ENCODE measurements around the gene GRHL3.

Gene GRHL3

GRCh38 chr1:24366707-24367106, 47.5 kb downstream of the GRHL3 start:
- in situ Hi-C loops (cut with MboI; ENCODE audit: low sequenced_read_pairs), result no loop called here

DNA sequence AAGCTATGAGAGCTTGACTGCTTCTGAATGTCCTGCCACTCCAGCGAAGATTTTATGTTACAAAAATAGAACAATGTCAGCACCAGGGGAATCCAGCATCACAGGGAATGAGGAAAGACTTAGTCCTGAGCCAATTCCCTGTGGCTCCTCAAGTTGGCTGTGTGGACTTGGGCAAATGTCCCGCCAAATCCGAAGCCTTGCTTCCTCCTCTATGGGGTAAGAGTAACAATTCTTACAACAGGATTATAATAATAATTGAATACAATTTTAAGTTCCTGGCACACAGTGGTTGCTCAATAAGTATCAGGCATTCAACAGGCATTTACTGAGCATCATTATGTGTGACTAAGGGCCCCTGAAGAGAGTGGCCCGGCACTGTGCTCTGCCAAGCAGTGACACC, 50.0 kb downstream of the GRHL3 start:
- in situ Hi-C loops (cut with MboI; ENCODE audit: low sequenced_read_pairs), result no loop called here

- in situ Hi-C loops (cut with MboI; ENCODE audit: low sequenced_read_pairs), result no loop called here
These were observed 50.6 kb downstream of the GRHL3 start for GRCh38 chr1:24369801-24370200.

DNA sequence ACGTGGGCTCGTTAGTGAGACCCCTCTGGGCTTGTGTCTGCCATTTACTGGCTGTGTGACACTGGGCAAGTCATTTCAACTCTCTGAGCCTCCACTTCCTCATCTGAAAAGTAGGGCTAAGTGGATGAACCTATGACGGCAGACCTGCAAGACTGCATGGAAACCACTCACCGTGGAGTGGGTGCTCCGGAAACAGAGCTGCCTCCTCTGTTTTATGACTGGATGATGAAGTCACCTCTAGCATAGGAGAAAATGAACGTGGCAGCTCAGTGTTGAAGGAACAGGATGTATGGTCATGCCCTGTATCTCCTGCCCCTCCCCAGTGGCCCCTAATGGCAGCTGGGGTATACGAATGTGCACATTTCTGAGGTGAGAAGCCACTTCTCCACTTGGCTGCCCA, 53.9 kb downstream of the GRHL3 start:
- in situ Hi-C loops (cut with MboI; ENCODE audit: low sequenced_read_pairs), result no loop called here

DNA sequence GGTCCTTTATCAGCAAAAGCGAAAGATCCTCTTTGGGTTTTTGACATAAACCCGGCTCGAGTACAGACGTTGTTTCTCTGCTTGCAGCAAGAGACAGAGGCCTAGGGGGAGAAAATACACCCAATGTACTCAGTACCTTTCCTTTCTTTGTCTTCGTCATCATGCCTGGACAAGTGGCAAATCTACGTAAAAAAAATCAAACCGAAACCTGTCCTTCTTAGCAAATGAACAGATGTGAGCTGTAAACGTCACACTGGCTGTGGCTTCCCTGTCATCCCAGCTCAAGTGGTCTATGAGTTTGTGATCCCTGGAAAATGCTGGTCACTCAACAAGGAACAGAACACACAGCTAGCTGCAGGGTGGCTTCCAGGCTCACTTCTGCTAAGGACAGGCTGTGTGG, 54.6 kb downstream of the GRHL3 start:
- in situ Hi-C loops (cut with MboI; ENCODE audit: low sequenced_read_pairs), result no loop called here

DNA sequence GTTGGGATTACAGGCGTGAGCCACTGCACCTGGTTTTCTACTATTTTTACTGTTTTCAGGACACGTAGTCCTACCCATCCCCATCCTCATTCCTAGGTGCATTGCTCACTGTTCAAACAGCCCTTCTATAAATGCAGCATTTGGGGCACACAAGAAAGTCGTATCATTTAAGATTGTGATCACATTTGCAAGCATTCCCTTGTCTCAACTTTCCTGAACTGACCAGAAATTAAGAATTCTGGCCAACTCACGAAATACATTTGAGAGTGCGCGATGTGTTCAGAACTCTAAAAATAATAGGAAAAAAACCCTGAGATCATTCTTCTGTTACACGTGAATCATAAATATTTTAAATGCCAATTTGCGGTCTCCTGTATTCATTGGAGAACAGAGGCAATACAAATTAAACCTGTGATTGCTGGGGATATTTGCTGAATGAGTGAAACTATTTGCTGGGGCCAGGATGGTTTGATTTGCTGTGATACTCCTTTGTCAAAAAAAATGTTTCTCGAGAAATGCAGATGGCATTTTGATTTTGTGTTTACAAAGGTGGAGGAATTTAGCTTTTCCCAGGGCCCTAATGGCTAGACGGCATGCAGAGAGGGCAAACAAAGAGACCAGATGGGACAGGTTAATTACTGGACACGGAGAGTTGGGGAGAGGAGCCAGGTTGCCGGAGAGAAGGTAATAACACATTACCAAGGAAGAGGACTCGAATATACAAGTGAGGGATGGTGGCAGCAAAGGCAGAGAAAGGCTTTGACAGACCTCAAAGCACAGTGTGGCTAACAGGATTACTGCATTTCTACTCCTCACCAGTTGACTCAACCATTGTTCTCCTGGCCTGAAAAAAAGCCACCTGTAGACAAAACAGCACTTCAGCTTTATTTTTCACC, 56.0 kb downstream of the GRHL3 start:
- in situ Hi-C loops (cut with MboI; ENCODE audit: low sequenced_read_pairs), result loop anchor here (25.0 kb wide), 1 partner anchor 288 kb away; no protein-coding TSS in a partner anchor

DNA sequence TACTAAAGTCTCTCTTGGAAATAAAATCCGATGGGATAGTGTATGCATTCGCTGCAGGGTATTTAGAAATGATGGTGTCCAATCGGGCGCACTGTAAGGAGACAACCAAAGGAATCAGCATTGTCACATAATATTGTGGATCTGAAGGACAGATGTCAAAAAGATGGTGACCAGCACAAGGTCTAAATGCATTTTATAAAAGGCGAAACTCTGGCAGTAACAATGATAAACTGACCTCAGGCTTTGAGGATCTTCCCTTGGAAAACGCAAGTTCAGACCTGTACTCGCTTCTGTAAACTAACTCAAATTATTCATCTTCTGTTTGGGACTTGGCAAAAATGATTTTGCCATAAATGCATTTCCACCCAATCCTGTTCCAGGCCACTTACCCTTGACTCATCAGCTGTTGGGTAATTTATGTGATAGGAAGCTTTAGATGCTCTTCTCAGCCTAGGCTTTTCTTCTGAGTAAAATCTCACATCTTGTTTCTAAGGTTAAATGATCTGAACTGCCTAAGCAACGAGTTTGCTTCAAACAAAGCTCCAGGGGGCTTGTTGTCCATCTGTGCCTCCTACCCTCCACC, 60.7 kb downstream of the GRHL3 start:
- in situ Hi-C loops (cut with MboI; ENCODE audit: low sequenced_read_pairs), result loop anchor here (25.0 kb wide), 1 partner anchor 293 kb away; no protein-coding TSS in a partner anchor

DNA sequence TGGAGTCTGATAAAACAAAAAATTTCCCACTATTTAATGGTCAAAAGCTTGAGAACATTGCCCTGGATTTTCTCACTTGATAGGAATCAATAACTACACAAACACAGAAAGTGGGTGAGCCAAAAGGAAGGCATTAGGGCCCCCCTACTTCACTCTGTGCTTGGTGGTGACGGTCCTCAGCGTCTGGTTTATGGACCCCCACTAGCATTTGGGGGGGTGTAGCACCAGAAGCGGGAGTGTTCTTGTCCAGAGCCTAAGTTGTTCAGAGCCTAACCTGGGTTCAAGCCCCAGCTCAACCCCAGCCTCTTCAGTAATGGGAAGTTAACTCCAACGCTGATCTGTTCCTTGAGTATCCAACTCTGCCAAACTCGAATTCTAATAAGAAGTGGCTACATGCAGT, 61.4 kb downstream of the GRHL3 start:
- in situ Hi-C loops (cut with MboI; ENCODE audit: low sequenced_read_pairs), result loop anchor here (25.0 kb wide), 1 partner anchor 293 kb away; no protein-coding TSS in a partner anchor

DNA sequence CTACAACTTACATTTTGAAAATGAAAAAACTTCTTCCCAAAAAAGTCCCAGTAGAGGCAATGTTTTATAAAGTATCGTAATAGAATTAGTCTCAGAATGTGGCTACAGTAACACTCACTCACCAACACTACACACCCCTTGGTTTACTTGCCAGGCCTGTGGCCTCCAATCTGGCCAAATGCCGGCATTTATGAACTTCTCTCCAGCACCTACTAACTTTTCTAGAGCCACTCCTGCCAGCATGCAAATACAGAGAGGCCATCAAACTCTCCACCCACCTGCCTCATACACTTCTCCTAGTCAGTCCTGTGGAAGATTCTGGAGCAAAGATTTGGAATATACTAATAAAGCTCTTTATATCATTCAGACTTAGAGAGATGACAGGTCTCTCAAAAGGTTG, 62.1 kb downstream of the GRHL3 start:
- in situ Hi-C loops (cut with MboI; ENCODE audit: low sequenced_read_pairs), result loop anchor here (25.0 kb wide), 1 partner anchor 294 kb away; no protein-coding TSS in a partner anchor

DNA sequence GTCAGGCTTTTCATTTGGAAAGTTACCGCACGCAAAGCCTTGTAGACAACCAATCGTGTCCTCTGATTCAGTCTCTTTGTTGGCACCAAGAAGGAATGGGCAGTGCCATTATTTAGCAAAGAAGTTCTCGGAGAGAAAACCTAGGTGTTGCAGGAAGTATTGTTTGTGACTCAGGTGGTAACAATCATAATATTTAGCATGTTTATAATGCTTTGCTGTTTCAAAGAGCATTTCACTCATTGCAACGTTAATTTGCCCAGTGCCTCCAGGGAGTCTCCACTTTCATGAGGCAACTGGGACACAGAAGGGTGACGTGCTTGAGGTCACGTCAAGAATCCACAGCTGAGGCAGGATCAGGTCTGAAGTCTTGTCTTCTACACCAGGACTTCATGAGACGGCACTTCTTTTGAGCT, 63.0 kb downstream of the GRHL3 start:
- in situ Hi-C loops (cut with MboI; ENCODE audit: low sequenced_read_pairs), result loop anchor here (25.0 kb wide), 1 partner anchor 295 kb away; no protein-coding TSS in a partner anchor

GRCh38 chr1:24383381-24383940, 64.3 kb downstream of the GRHL3 start:
- in situ Hi-C loops (cut with MboI; ENCODE audit: low sequenced_read_pairs), result loop anchor here (25.0 kb wide), 1 partner anchor 296 kb away; no protein-coding TSS in a partner anchor

- in situ Hi-C loops (cut with MboI; ENCODE audit: low sequenced_read_pairs), result loop anchor here (25.0 kb wide), 1 partner anchor 297 kb away; no protein-coding TSS in a partner anchor
These were observed 65.3 kb downstream of the GRHL3 start for GRCh38 chr1:24384251-24385090.

DNA sequence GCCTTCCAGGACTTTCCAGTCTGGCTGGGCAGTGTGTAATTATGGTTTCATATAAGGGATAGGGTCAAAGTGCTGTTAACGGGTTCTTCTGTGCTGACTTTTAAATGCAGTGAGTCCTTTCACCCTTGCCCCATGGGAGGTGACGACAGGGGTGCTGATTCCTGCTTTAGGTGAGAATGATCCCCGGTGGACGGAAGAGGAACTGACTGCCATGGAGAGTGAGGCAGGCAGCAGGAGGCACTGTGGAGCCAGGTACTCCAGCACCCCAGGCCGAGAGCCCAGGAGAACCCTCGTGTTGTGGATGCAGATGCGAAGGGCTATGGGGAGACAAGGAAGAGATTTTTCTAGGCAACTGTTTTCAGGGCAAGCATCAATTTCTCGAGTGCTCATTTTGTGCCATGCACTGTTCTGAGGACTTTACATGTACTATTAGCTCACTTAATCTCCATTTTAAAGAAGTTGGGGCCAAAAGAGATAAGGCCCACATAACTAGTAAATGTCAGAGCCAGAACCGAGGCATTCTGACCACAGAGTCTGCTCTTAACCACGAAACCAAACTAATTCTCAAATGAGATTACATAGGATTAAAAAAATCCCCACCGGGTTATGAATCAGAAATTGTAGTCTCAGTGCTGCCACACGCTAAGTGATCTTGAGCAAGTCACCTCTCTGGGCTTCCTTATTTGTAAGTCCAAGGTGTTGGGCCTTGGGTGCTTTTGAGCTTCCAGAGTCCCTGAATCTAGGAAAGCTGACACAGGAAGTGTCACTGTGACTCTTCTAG, 66.2 kb downstream of the GRHL3 start:
- in situ Hi-C loops (cut with MboI; ENCODE audit: low sequenced_read_pairs), result loop anchor here (25.0 kb wide), 1 partner anchor 298 kb away; no protein-coding TSS in a partner anchor

GRCh38 chr1:24386241-24386640, 67.1 kb downstream of the GRHL3 start:
- in situ Hi-C loops (cut with MboI; ENCODE audit: low sequenced_read_pairs), result loop anchor here (25.0 kb wide), 1 partner anchor 299 kb away; no protein-coding TSS in a partner anchor

GRCh38 chr1:24386931-24387330, 67.8 kb downstream of the GRHL3 start:
- in situ Hi-C loops (cut with MboI; ENCODE audit: low sequenced_read_pairs), result loop anchor here (25.0 kb wide), 1 partner anchor 300 kb away; no protein-coding TSS in a partner anchor

DNA sequence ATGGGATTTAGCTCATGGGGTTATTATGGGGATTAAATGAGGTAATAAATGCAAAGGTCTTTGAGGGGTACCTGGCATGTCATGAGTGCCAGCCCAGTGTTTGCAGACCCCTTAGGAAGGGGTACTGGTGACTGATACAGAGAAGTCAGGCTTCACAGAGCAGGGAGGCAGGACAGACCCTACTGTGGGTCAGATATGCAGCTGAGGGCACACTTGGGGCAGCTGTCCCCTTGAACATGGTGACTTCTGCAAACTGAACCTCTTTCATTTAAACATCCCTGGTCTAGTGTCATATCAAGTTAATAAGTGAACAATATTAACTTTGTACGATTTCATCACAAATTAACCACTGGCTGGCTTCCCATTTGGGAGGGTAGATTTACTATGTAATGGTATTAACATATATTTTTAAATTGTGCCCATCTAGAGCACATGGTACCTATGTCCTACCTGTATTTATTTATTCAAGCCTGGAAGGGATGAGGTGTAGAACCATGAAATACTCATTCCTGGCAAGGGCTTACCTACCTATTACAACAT, 68.5 kb downstream of the GRHL3 start:
- in situ Hi-C loops (cut with MboI; ENCODE audit: low sequenced_read_pairs), result loop anchor here (25.0 kb wide), 1 partner anchor 300 kb away; no protein-coding TSS in a partner anchor

GRCh38 chr1:24388331-24388885, 69.3 kb downstream of the GRHL3 start:
- in situ Hi-C loops (cut with MboI; ENCODE audit: low sequenced_read_pairs), result loop anchor here (25.0 kb wide), 1 partner anchor 301 kb away; no protein-coding TSS in a partner anchor

DNA sequence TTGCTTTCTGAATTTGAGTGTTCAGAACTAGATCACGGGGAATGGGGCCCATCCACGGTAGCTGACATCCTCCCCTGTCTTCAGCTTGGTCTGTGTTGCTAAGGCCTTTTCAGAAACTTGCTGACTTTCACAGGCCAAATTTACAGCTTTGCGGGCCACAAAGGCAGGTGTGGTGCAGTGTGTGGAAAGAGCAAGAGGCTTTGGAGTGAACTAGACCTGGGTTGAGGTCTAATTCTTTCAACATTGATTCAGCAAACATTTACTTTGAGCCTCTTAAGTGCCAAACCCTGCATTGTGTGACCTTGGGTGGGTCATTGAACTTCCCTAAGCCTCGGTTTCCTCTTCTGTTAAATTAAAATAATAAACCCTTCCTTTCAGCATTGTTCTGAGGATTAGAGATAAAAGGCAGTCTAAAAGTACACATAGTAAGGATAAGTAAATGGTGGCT, 70.1 kb downstream of the GRHL3 start:
- in situ Hi-C loops (cut with MboI; ENCODE audit: low sequenced_read_pairs), result loop anchor here (25.0 kb wide), 1 partner anchor 302 kb away; no protein-coding TSS in a partner anchor

All from HL-60/S4 treated with phorbol 12-myristate 13-acetate at 8.2 ng/mL for 4 days and 3 days (cell line).